Activated naive CD4-positive, alpha-beta T cell treated with anti-CD3 and anti-CD28 coated beads, Interleukin-2, amount 50 U/mL, for 24 hours (primary cell): ENCODE measurements around the gene ANKRD40.
"Not testable (repeated sequence)": the region's sequence is repeated elsewhere in the genome, so short reads cannot be mapped to it uniquely, and the experiment has no call there.

Source experiments
- H3K27ac Mint-ChIP-seq: one replicate; pipeline ENCODE4 v1.8.0; 2021; ENCODE audit warnings: mild to moderate bottlenecking, mixed read lengths
- H3K27me3 Mint-ChIP-seq: one replicate; pipeline ENCODE4 v1.8.0; 2021; ENCODE audit warnings: mixed read lengths
- H3K36me3 Mint-ChIP-seq: one replicate; pipeline ENCODE4 v1.8.0; 2021; ENCODE audit warnings: mixed read lengths
- H3K4me1 Mint-ChIP-seq: one replicate; pipeline ENCODE4 v1.8.0; 2021; ENCODE audit warnings: mixed read lengths
- H3K4me3 Mint-ChIP-seq: one replicate; pipeline ENCODE4 v1.8.0; 2021; ENCODE audit warnings: mild to moderate bottlenecking, mixed read lengths
- H3K9me3 Mint-ChIP-seq: one replicate; pipeline ENCODE4 v1.8.0; 2021; ENCODE audit warnings: mixed read lengths

The ANKRD40 gene

GRCh38 chr17:50707289-50708049 lies at the start of gene ANKRD40:
ANKRD40 (minus strand) TSS chr17:50707914; CDS start chr17:50707654, 260 bp downstream.
- H3K27ac Mint-ChIP-seq: peak within 1 kb of the TSS; percentile 99
- peaks cover 10% of the 10 kb centered on the region for H3K36me3 Mint-ChIP-seq
- no peaks in the 10 kb centered on the region for H3K27me3 Mint-ChIP-seq
- H3K9me3 Mint-ChIP-seq: no peaks in the 10 kb centered on the region
- peak within 1 kb of the TSS; percentile 93 for H3K4me3 Mint-ChIP-seq
- H3K4me1 Mint-ChIP-seq: peaks cover 49% of the 10 kb centered on the region

- H3K4me1 Mint-ChIP-seq: peaks cover 4% of the 10 kb centered on the region
- no peak overlapping the region for H3K4me3 Mint-ChIP-seq
- H3K36me3 Mint-ChIP-seq: peaks cover 17% of the 10 kb centered on the region
- no peaks in the 10 kb centered on the region for H3K9me3 Mint-ChIP-seq
- H3K27ac Mint-ChIP-seq: no peak overlapping the region
- no peaks in the 10 kb centered on the region for H3K27me3 Mint-ChIP-seq
These were observed 46.8 kb upstream of the ANKRD40 start for GRCh38 chr17:50754521-50754920.

GRCh38 chr17:50749245-50749644 lies 41.5 kb upstream of the ANKRD40 start:
- Mint-ChIP-seq H3K9me3 (no peaks in the 10 kb centered on the region), H3K27ac (peak overlapping the region; percentile 6), H3K4me1 (peaks cover 9% of the 10 kb centered on the region), H3K36me3 (peaks cover 24% of the 10 kb centered on the region), H3K4me3 (no peak overlapping the region), H3K27me3 (no peaks in the 10 kb centered on the region)

GRCh38 chr17:50745631-50746030 lies 37.9 kb upstream of the ANKRD40 start:
- Mint-ChIP-seq H3K4me1 (peaks cover 9% of the 10 kb centered on the region), H3K27me3 (no peaks in the 10 kb centered on the region), H3K36me3 (peaks cover 26% of the 10 kb centered on the region), H3K4me3 (no peak overlapping the region), H3K27ac (peak overlapping the region; percentile 2), H3K9me3 (no peaks in the 10 kb centered on the region)

- Mint-ChIP-seq H3K9me3 (no peaks in the 10 kb centered on the region), H3K4me1 (peaks cover 53% of the 10 kb centered on the region), H3K36me3 (peaks cover 18% of the 10 kb centered on the region), H3K4me3 (no peak overlapping the region), H3K27ac (peak overlapping the region; percentile 56), H3K27me3 (no peaks in the 10 kb centered on the region)
These were observed 31.4 kb upstream of the ANKRD40 start for GRCh38 chr17:50739098-50739497.

DNA sequence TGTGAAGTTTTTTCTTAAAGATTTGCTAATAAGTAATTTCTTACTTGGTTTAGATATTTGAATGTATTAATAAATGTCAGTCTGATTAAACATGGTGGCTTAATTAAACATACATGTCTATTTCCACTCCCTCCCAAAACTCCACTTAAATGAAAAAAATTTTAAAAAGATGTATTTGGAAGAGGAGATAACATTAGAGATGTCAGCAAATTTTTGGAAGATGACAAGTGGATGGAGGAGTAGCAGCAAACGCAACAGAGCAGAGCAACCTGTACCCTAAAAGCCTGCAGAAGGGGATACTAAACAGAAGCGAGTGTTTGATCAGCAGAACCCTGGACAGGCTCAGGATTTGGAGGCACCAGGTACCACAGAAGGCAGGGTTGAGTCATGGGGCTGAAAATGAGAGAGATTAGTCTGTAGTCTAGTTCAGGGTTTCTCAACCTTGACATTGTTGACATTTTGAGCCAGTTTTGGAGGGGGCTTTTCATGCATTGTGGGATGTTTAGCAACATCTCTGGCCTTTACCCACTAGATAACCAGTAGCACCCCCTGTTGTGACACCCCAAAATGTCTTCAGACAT lies 29.5 kb upstream of the ANKRD40 start:
- H3K4me1 Mint-ChIP-seq: peaks cover 63% of the 10 kb centered on the region
- H3K36me3 Mint-ChIP-seq: peaks cover 15% of the 10 kb centered on the region
- no peak overlapping the region for H3K4me3 Mint-ChIP-seq

DNA sequence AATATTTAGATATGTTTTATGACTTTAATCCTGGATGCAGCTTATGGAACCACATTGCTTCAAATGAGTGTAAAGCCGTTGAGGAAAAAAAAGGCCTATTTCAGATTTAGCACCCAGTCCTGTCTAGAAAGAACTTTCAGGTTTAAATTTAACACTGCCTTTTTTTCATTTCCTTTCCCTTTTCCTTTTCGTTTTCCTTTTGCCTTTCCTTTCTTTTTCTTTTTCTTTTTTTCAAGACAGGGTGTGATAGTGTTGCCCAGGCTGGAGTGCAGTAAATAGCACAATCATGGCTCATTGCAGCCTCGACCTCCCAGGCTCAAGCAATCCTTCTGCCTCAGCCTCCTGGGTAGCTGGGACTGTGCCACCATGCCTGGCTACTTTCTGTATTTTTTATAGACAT lies 27.6 kb upstream of the ANKRD40 start:
- H3K27ac Mint-ChIP-seq: no peak overlapping the region
- no peaks in the 10 kb centered on the region for H3K9me3 Mint-ChIP-seq
- H3K27me3 Mint-ChIP-seq: no peaks in the 10 kb centered on the region
- peaks cover 77% of the 10 kb centered on the region for H3K4me1 Mint-ChIP-seq
- no peak overlapping the region for H3K4me3 Mint-ChIP-seq
- H3K36me3 Mint-ChIP-seq: peaks cover 9% of the 10 kb centered on the region

More for the DNA sequence above, 29.5 kb upstream of the ANKRD40 start:
- Mint-ChIP-seq H3K27ac (peak overlapping the region; percentile 25), H3K27me3 (no peaks in the 10 kb centered on the region), H3K9me3 (no peaks in the 10 kb centered on the region)

GRCh38 chr17:50731575-50732460 lies 24.1 kb upstream of the ANKRD40 start:
- Mint-ChIP-seq H3K36me3 (no peaks in the 10 kb centered on the region), H3K4me3 (peak overlapping the region; percentile 11), H3K27ac (peak overlapping the region; percentile 27), H3K27me3 (no peaks in the 10 kb centered on the region), H3K4me1 (peaks cover 73% of the 10 kb centered on the region), H3K9me3 (no peaks in the 10 kb centered on the region)

DNA sequence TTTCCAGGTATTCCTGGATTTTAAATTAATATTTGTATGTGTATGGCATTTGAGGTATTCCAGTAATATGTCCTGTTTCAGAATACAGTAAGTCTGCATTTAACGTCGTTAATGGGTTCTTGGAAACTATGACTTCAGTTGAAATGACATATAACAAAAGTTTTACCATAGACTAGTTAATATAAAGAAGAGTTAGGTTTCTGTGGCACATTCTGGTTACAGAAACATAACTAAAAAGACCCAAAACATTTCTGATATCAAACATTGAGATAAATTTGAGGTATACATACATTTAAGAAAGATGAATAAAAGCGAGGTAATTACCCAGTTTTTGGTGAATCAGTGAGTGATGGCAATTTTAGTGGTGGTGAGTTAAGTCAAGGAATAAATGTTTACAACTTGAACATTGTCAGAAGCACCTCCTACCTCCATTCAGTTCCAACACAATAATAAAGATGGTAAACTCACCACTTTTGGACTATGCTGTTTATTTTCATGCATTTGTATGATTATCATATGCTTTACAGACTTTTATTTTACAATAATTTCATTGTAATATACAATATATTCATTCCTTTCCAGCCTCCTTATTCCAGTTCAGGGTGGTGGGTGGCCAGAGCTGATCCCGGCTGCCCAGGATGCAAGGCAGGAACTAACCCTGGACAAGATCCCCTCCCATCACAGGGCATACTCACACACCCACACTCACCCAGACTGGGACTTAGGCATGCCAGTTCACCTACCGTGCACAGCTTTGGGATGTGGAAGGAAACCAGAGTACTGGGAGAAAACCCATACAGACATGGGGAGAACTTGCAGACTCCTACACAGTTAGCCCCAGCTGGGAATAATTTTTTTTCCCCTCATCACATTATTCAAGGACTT lies 21.4 kb upstream of the ANKRD40 start:
- H3K36me3 Mint-ChIP-seq: no peaks in the 10 kb centered on the region
- H3K4me3 Mint-ChIP-seq: no peak overlapping the region
- H3K27ac Mint-ChIP-seq: no peak overlapping the region
- H3K4me1 Mint-ChIP-seq: peaks cover 61% of the 10 kb centered on the region
- no peaks in the 10 kb centered on the region for H3K27me3 Mint-ChIP-seq
- H3K9me3 Mint-ChIP-seq: no peaks in the 10 kb centered on the region

GRCh38 chr17:50728112-50728429 lies 20.4 kb upstream of the ANKRD40 start:
- no peaks in the 10 kb centered on the region for H3K27me3 Mint-ChIP-seq
- H3K9me3 Mint-ChIP-seq: no peaks in the 10 kb centered on the region
- peaks cover 68% of the 10 kb centered on the region for H3K4me1 Mint-ChIP-seq
- H3K4me3 Mint-ChIP-seq: no peak overlapping the region
- H3K36me3 Mint-ChIP-seq: no peaks in the 10 kb centered on the region
- no peak overlapping the region for H3K27ac Mint-ChIP-seq

DNA sequence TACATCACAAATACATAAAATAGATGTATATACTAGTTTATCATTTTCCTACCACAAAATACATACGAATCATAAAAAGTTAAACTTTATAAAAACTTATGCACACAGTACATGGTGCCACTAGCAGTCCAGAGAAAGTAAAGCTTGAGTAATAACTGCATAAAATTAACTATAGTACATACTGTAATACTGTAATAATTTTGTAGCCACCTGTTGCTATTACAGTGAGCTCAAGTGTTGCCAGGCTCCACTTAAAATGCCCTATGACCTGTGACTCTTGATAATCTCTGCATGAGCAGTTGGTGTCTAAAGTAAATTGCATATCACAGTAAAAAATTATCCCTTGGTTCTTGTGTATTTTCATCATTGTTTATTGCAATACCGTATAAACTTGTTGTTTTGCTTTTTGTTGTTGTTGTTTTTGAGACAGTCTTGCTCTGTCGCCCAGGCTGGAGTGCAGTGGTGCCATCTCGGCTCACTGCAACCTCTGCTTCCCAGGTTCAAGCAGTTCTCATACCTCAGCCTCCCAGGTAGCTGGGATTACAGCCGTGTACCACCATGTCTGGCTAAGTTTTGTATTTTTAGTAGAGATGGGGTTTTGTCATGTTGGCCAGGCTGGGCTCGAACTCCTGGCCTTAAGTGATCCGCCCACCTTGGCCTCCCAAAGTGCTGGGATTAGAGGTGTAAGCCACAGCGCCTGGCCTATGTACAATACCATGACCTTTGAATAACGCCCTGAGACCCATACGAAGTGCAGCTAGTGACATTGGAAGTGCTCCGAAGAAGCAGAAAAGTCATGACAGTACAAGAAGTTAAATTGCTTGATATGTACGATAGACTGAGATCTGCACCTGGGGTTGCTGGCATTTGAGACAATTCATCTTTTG lies 18.3 kb upstream of the ANKRD40 start:
- Mint-ChIP-seq H3K27ac (no peak overlapping the region), H3K36me3 (peaks cover 6% of the 10 kb centered on the region), H3K9me3 (no peaks in the 10 kb centered on the region), H3K27me3 (no peaks in the 10 kb centered on the region), H3K4me3 (peak overlapping the region; percentile 8), H3K4me1 (peaks cover 64% of the 10 kb centered on the region)

GRCh38 chr17:50724622-50725021 lies 16.9 kb upstream of the ANKRD40 start:
- not testable (repeated sequence) for H3K9me3 Mint-ChIP-seq, H3K27me3 Mint-ChIP-seq, H3K27ac Mint-ChIP-seq, H3K4me3 Mint-ChIP-seq
- peaks cover 13% of the 10 kb centered on the region for H3K36me3 Mint-ChIP-seq
- peaks cover 62% of the 10 kb centered on the region for H3K4me1 Mint-ChIP-seq

DNA sequence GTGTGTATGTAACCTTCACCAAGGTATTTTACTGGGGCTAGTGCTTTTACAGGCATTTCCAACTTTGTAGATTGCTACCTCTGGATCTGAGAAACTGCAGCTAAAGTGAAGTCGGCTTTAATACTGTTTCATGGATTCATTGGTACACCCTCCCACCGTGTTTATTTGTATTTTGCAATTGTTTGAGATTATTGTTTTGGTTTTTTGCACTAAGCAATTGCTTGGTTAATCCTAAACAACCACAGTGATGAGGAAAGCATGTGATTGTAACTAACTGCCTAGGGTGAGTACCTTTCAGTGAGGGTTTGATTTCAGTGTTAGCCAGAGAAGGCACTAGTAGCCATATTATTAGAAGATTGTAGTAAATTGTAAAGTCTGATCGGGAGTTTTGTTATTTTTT lies 15.0 kb upstream of the ANKRD40 start:
- Mint-ChIP-seq H3K27me3 (no peaks in the 10 kb centered on the region), H3K9me3 (no peaks in the 10 kb centered on the region)

GRCh38 chr17:50721194-50722010 lies 13.7 kb upstream of the ANKRD40 start:
- no peaks in the 10 kb centered on the region for H3K9me3 Mint-ChIP-seq
- peaks cover 31% of the 10 kb centered on the region for H3K4me1 Mint-ChIP-seq
- H3K27ac Mint-ChIP-seq: peak overlapping the region; percentile 88

More for the DNA sequence above, 15.0 kb upstream of the ANKRD40 start:
- H3K4me3 Mint-ChIP-seq: peak overlapping the region; percentile 75
- H3K36me3 Mint-ChIP-seq: peaks cover 13% of the 10 kb centered on the region
- peak overlapping the region; percentile 41 for H3K27ac Mint-ChIP-seq
- H3K4me1 Mint-ChIP-seq: peaks cover 44% of the 10 kb centered on the region

More at GRCh38 chr17:50721194-50722010, 13.7 kb upstream of the ANKRD40 start:
- Mint-ChIP-seq H3K4me3 (peak overlapping the region; percentile 97), H3K36me3 (peaks cover 13% of the 10 kb centered on the region), H3K27me3 (no peaks in the 10 kb centered on the region)
